HepG2 (cell line): ENCODE measurements around the gene DNAJC2. TPM values are rescaled to one million over a fixed set of nuclear protein-coding genes. Genes with fewer than 3 reads are reported as not detected.

Experiments used
- DMAP1 ChIP-seq: IDR thresholded peaks from 2 replicates; pipeline ENCODE4 v1.6.1; 2016
- FOSL1 ChIP-seq: sonication (generic); formaldehyde crosslinking; IDR thresholded peaks from 2 replicates; pipeline ENCODE4 v1.9.0; 2021; ENCODE audit warnings: missing genetic modification reagents, borderline replicate concordance
- GATAD1 ChIP-seq: IDR thresholded peaks from 2 replicates; pipeline ENCODE4 v1.6.1; 2016; ENCODE audit warnings: missing genetic modification reagents, missing compliant biosample characterization
- HNF1A ChIP-seq, 2 experiments: sonication (generic) in 1 of 2; formaldehyde crosslinking in 1 of 2; IDR thresholded peaks; 2 replicates each; pipeline versions ENCODE4 v1.4.0 to v1.6.1; 2016 to 2020; ENCODE audit warnings: borderline replicate concordance in 1 of 2, low read depth in 1 of 2, mild to moderate bottlenecking in 1 of 2, missing genetic modification reagents in 1 of 2
- NFE2 ChIP-seq: sonication (generic); formaldehyde crosslinking; IDR thresholded peaks from 2 replicates; pipeline ENCODE4 v1.4.0; 2020; ENCODE audit warnings: missing genetic modification reagents
- PHF5A ChIP-seq: IDR thresholded peaks from one replicate; pipeline ENCODE4 v1.6.1; 2018; ENCODE audit warnings: low read depth, missing genetic modification reagents; ENCODE audit not compliant: unreplicated experiment
- RXRA ChIP-seq: sonication (generic); formaldehyde crosslinking; IDR thresholded peaks from 2 replicates; pipeline ENCODE4 v1.5.1; 2020; ENCODE audit warnings: missing genetic modification reagents
- STAT6 ChIP-seq: sonication (generic); formaldehyde crosslinking; IDR thresholded peaks from 2 replicates; pipeline ENCODE4 v1.4.0; 2020; ENCODE audit warnings: missing genetic modification reagents, mild to moderate bottlenecking, borderline replicate concordance
- TEF ChIP-seq: sonication (generic); formaldehyde crosslinking; IDR thresholded peaks from 2 replicates; pipeline ENCODE4 v1.5.0; 2020; ENCODE audit warnings: missing genetic modification reagents
- TOPORS ChIP-seq: sonication (generic); formaldehyde crosslinking; IDR thresholded peaks from 2 replicates; pipeline ENCODE4 v1.8.0; 2023; ENCODE audit warnings: mild to moderate bottlenecking, missing genetic modification reagents
- ZNF280B ChIP-seq: sonication (generic); formaldehyde crosslinking; IDR thresholded peaks from 2 replicates; pipeline ENCODE4 v1.5.0; 2020; ENCODE audit warnings: missing genetic modification reagents, mild to moderate bottlenecking, borderline replicate concordance
- ZNF382 ChIP-seq: sonication (generic); formaldehyde crosslinking; IDR thresholded peaks from 2 replicates; pipeline ENCODE4 v1.5.0; 2020; ENCODE audit warnings: missing genetic modification reagents, mild to moderate bottlenecking, borderline replicate concordance
- ZNF766 ChIP-seq: sonication (generic); formaldehyde crosslinking; IDR thresholded peaks from 2 replicates; pipeline ENCODE4 v1.5.0; 2020; ENCODE audit warnings: missing genetic modification reagents, borderline replicate concordance
- ZNF816 ChIP-seq: sonication (generic); formaldehyde crosslinking; IDR thresholded peaks from 2 replicates; pipeline ENCODE4 v1.8.0; 2022; ENCODE audit warnings: missing genetic modification reagents, mild to moderate bottlenecking, borderline replicate concordance
- polyA plus RNA-seq, 8 experiments: library from polyadenylated mRNA; depleted of rRNA in 3 of 8; stranded (reverse) in 7 of 8; unstranded in 1 of 8; fragments of >200 nt; fragmentation: Illumina TruSeq in 4 of 8; extraction: Trizol in 4 of 8; gene quantifications; 2 replicates each; pipeline versions ENCODE4 v1.2.1 to v1.2.3, GENCODE V29; 2011 to 2016; ENCODE audit warnings: low read depth in 4 of 8, missing spikeins in 1 of 8, mixed read lengths in 1 of 8; ENCODE audit not compliant: insufficient read depth in 1 of 8
- total RNA-seq, 5 experiments: library from RNA; depleted of rRNA; stranded (reverse); fragments of >200 nt; fragmentation: Illumina TruSeq; extraction: Trizol; gene quantifications; 2 replicates each; pipeline ENCODE4 v1.2.3, GENCODE V29; 2016; ENCODE audit warnings: low read depth in 1 of 5
- TF ChIP-seq, protein P1 (sequence below): IDR thresholded peaks from 2 replicates; pipeline ENCODE4 v1.6.1; 2016; ENCODE audit warnings: missing compliant biosample characterization, missing genetic modification reagents, borderline replicate concordance

Gene DNAJC2
- total and polyA plus RNA-seq, 2 of the 13 experiments (the other 11 are each of a cell fraction or from before 2014, with no cell fraction given): 19.6 to 42.0 TPM

- TF ChIP-seq TEF (CRISPR knock-in tag): 0 out of 2 replicates have a peak, but pooled peaks have one; percentile 36
- peak; percentile 93 for TF ChIP-seq RXRA (CRISPR knock-in tag)
- peak; percentile 81; the same call in 1 of the 2 replicates for TF ChIP-seq ZNF280B (CRISPR knock-in tag)
- TF ChIP-seq ZNF382 (CRISPR knock-in tag): no peak
- peak; percentile 94 for TF ChIP-seq GATAD1 (CRISPR knock-in tag)
- TF ChIP-seq, protein P1, sequence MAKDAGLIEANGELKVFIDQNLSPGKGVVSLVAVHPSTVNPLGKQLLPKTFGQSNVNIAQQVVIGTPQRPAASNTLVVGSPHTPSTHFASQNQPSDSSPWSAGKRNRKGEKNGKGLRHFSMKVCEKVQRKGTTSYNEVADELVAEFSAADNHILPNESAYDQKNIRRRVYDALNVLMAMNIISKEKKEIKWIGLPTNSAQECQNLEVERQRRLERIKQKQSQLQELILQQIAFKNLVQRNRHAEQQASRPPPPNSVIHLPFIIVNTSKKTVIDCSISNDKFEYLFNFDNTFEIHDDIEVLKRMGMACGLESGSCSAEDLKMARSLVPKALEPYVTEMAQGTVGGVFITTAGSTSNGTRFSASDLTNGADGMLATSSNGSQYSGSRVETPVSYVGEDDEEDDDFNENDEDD (CRISPR knock-in tag): no peak
- TF ChIP-seq STAT6 (CRISPR knock-in tag): peak; percentile 79; the same call in 1 of the 2 replicates
- TF ChIP-seq FOSL1 (CRISPR knock-in tag): peak; percentile 4; the same call in 1 of the 2 replicates
- TF ChIP-seq HNF1A (IDR thresholded peaks at IDR 0.05; ENCODE audit: low read depth): no peak
- TF ChIP-seq HNF1A (CRISPR knock-in tag; IDR thresholded peaks at IDR 0.05; ENCODE audit: borderline replicate concordance): 0 out of 2 replicates have a peak, but pooled peaks have one; percentile 43
- TF ChIP-seq DMAP1: peak; percentile 85
- TF ChIP-seq PHF5A (CRISPR knock-in tag): peak; percentile 79
- peak; percentile 78 for TF ChIP-seq ZNF766 (CRISPR knock-in tag)
- peak; percentile 77; the same call in 1 of the 2 replicates for TF ChIP-seq TOPORS (CRISPR knock-in tag)
- TF ChIP-seq ZNF816 (CRISPR knock-in tag): 0 out of 2 replicates have a peak, but pooled peaks have one; percentile 41
- no peak for TF ChIP-seq NFE2
Measured at GRCh38 chr7:103296901-103297836, 47.4 kb downstream of the DNAJC2 start, which contains the start of gene PMPCB (continued).
